HL-60 (cell line): ENCODE results near the gene IMPACT.

Experiments used
- CTCF ChIP-seq: IDR thresholded peaks from one replicate; pipeline ENCODE4 v1.5.1; 2011; ENCODE audit warnings: low read length, control low read depth, inconsistent platforms; ENCODE audit not compliant: insufficient read depth
- POLR2AphosphoS5 ChIP-seq: IDR thresholded peaks from 2 replicates; pipeline ENCODE4 v1.6.1; 2012; ENCODE audit warnings: low read depth
- REST ChIP-seq: IDR thresholded peaks from 2 replicates; pipeline ENCODE4 v1.6.1; 2012; ENCODE audit warnings: low read depth; ENCODE audit not compliant: insufficient replicate concordance
- SPI1 ChIP-seq: IDR thresholded peaks from 2 replicates; pipeline ENCODE4 v1.6.1; 2012; ENCODE audit warnings: low read depth, mild to moderate bottlenecking, borderline replicate concordance

DNA sequence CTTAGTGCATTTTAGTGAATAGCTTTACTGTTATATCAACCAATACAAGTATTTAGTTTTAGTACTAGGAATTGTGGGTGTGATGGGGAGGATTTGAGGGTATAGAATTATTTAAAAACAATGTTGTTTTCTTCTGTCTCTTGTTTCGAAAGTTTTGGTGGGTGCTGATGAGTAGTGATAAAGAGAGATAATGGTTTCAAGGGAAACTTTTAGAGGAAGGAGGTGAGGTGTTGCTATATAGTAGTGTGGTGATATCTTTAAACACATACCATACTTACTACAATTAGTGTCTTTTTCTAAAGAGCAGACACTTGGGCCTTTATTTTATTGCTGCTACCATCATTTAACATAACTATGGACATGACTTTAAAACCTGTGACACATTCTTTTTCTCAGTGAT lies 10.5 kb downstream of the IMPACT start:
- TF ChIP-seq CTCF (no peak), REST (no peak), POLR2AphosphoS5 (no peak), SPI1 (no peak)
